WTC11 (cell line): ENCODE data around the gene HACD2. TPM values are rescaled to one million over a fixed set of nuclear protein-coding genes. Genes with fewer than 3 reads are reported as not detected.

Experiments used
- CBFB ChIP-seq: sonication (generic); formaldehyde crosslinking; IDR thresholded peaks from 2 replicates; pipeline ENCODE4 v1.8.1; 2022; ENCODE audit warnings: mild to moderate bottlenecking, low read depth, missing genetic modification reagents
- ESRRA ChIP-seq: sonication (generic); formaldehyde crosslinking; IDR thresholded peaks from 2 replicates; pipeline ENCODE4 v1.8.1; 2022; ENCODE audit warnings: mild to moderate bottlenecking, missing genetic modification reagents, borderline replicate concordance
- FOXP1 ChIP-seq: sonication (generic); formaldehyde crosslinking; IDR thresholded peaks from 2 replicates; pipeline ENCODE4 v1.8.0; 2022; ENCODE audit warnings: missing genetic modification reagents, mild to moderate bottlenecking, moderate library complexity, borderline replicate concordance
- GABPB1 ChIP-seq: sonication (generic); formaldehyde crosslinking; IDR thresholded peaks from 2 replicates; pipeline ENCODE4 v1.8.1; 2023; ENCODE audit warnings: mild to moderate bottlenecking, missing genetic modification reagents
- GTF2I ChIP-seq: fragments of 250-450 bp; sonication (Bioruptor Pico); conservative IDR thresholded peaks from 2 replicates; pipeline ENCODE4 v1.4.0; 2021; ENCODE audit warnings: mild to moderate bottlenecking
- MXD4 ChIP-seq: fragments of 250-450 bp; sonication (Bioruptor Pico); IDR thresholded peaks from 2 replicates; pipeline ENCODE4 v1.8.0; 2021; ENCODE audit warnings: mild to moderate bottlenecking, moderate library complexity, borderline replicate concordance
- NFE2L1 ChIP-seq: sonication (generic); formaldehyde crosslinking; IDR thresholded peaks from 2 replicates; pipeline ENCODE4 v1.8.1; 2023; ENCODE audit warnings: missing genetic modification reagents
- RORB ChIP-seq: fragments of 250-450 bp; sonication (Bioruptor Pico); IDR thresholded peaks from 2 replicates; pipeline ENCODE4 v1.9.0; 2021; ENCODE audit warnings: mild to moderate bottlenecking
- SMAD3 ChIP-seq: sonication (generic); formaldehyde crosslinking; IDR thresholded peaks from 2 replicates; pipeline ENCODE4 v1.8.0; 2022; ENCODE audit warnings: missing genetic modification reagents, mild to moderate bottlenecking, borderline replicate concordance
- ZBTB21 ChIP-seq: sonication (generic); formaldehyde crosslinking; IDR thresholded peaks from 2 replicates; pipeline ENCODE4 v1.8.1; 2023; ENCODE audit warnings: mild to moderate bottlenecking, missing genetic modification reagents, borderline replicate concordance
- ZNF219 ChIP-seq: sonication (generic); formaldehyde crosslinking; IDR thresholded peaks from 2 replicates; pipeline ENCODE4 v1.8.0; 2023; ENCODE audit warnings: missing genetic modification reagents, mild to moderate bottlenecking, borderline replicate concordance
- ZNF317 ChIP-seq: sonication (generic); formaldehyde crosslinking; IDR thresholded peaks from 2 replicates; pipeline ENCODE4 v1.8.1; 2023; ENCODE audit warnings: low read depth, mild to moderate bottlenecking, moderate library complexity, missing genetic modification reagents, borderline replicate concordance
- total RNA-seq: library from RNA; stranded (reverse); gene quantifications from 3 replicates; pipeline ENCODE4 v1.2.3, GENCODE V29; 2021
- TF ChIP-seq, protein P1 (sequence below): sonication (generic); formaldehyde crosslinking; IDR thresholded peaks from 2 replicates; pipeline ENCODE4 v1.8.1; 2023; ENCODE audit warnings: mild to moderate bottlenecking, missing genetic modification reagents, moderate library complexity
- TF ChIP-seq, protein P2 (sequence below): fragments of 200-600 bp; IDR thresholded peaks from 2 replicates; pipeline ENCODE4 v1.8.0; 2022; ENCODE audit warnings: antibody characterized with exemption
- TF ChIP-seq, protein P3 (sequence below): sonication (generic); formaldehyde crosslinking; IDR thresholded peaks from 2 replicates; pipeline ENCODE4 v1.8.0; 2023; ENCODE audit warnings: mild to moderate bottlenecking, missing genetic modification reagents
- TF ChIP-seq, protein P4 (sequence below): fragments of 250-450 bp; sonication (Bioruptor Pico); IDR thresholded peaks from 2 replicates; pipeline ENCODE4 v1.9.0; 2021; ENCODE audit warnings: mild to moderate bottlenecking
- TF ChIP-seq, protein P5 (sequence below): fragments of 250-450 bp; sonication (Bioruptor Pico); conservative IDR thresholded peaks from 2 replicates; pipeline ENCODE4 v1.9.0; 2021; ENCODE audit warnings: mild to moderate bottlenecking
- TF ChIP-seq, protein P6 (sequence below): sonication (generic); formaldehyde crosslinking; IDR thresholded peaks from 2 replicates; pipeline ENCODE4 v1.8.0; 2022; ENCODE audit warnings: mild to moderate bottlenecking, missing genetic modification reagents
- TF ChIP-seq, protein P7 (sequence below): sonication (generic); formaldehyde crosslinking; IDR thresholded peaks from 2 replicates; pipeline ENCODE4 v1.8.0; 2022; ENCODE audit warnings: mild to moderate bottlenecking, missing genetic modification reagents
- TF ChIP-seq, protein P8 (sequence below): sonication (generic); formaldehyde crosslinking; IDR thresholded peaks from 2 replicates; pipeline ENCODE4 v1.8.1; 2022; ENCODE audit warnings: low read depth, missing genetic modification reagents, borderline replicate concordance

The HACD2 gene
- total RNA-seq, 1 experiment from 2014 or later = 26.1 TPM

DNA sequence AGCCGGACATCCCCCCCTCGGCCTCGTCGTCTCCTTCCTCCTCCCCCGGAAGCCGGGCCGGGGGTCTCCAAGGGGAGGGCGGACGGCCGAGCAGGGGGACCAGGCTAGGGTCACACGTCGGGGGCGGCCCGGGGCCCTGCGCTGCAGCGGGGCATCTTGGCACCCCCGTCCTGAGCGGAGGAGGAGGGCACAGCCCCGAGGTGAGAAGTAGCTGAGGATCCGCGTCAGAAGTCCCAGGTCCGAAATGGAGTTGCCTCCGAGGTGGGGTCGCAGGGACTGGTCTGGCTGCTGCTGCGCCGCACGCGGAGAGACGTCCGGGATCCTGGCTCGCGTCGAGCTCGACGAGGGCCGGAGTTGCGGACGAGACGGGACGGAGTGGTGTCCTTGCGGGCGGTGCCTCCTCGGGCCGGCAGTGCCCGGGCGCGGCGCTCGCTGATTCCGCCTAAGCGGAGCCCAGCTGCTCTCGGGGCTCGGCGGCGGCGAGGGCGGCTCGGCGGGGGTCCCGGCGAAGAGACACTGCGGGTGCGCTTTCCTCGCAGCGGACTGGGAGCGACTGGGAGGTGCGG lies 136.2 kb downstream of the HACD2 start, which contains the start of gene ADCY5 (continued):
- TF ChIP-seq, protein P1, sequence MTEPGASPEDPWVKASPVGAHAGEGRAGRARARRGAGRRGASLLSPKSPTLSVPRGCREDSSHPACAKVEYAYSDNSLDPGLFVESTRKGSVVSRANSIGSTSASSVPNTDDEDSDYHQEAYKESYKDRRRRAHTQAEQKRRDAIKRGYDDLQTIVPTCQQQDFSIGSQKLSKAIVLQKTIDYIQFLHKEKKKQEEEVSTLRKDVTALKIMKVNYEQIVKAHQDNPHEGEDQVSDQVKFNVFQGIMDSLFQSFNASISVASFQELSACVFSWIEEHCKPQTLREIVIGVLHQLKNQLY (CRISPR knock-in tag) = no peak
- TF ChIP-seq, protein P2, sequence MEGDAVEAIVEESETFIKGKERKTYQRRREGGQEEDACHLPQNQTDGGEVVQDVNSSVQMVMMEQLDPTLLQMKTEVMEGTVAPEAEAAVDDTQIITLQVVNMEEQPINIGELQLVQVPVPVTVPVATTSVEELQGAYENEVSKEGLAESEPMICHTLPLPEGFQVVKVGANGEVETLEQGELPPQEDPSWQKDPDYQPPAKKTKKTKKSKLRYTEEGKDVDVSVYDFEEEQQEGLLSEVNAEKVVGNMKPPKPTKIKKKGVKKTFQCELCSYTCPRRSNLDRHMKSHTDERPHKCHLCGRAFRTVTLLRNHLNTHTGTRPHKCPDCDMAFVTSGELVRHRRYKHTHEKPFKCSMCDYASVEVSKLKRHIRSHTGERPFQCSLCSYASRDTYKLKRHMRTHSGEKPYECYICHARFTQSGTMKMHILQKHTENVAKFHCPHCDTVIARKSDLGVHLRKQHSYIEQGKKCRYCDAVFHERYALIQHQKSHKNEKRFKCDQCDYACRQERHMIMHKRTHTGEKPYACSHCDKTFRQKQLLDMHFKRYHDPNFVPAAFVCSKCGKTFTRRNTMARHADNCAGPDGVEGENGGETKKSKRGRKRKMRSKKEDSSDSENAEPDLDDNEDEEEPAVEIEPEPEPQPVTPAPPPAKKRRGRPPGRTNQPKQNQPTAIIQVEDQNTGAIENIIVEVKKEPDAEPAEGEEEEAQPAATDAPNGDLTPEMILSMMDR = no peak
- TF ChIP-seq NFE2L1 (CRISPR knock-in tag) (peak; percentile 60; the same call in 1 of the 2 replicates), GTF2I (CRISPR knock-in tag) (no peak), MXD4 (CRISPR knock-in tag) (no peak), ZBTB21 (no peak), CBFB (CRISPR knock-in tag) (no peak), ZNF219 (CRISPR knock-in tag) (no peak), FOXP1 (CRISPR knock-in tag) (no peak), ZNF317 (CRISPR knock-in tag) (0 out of 2 replicates have a peak, but pooled peaks have one; percentile 19), GABPB1 (CRISPR knock-in tag) (no peak), RORB (no peak), SMAD3 (CRISPR knock-in tag) (peak; percentile 88), ESRRA (CRISPR knock-in tag) (peak; percentile 63; the same call in 1 of the 2 replicates)
- TF ChIP-seq, protein P3, sequence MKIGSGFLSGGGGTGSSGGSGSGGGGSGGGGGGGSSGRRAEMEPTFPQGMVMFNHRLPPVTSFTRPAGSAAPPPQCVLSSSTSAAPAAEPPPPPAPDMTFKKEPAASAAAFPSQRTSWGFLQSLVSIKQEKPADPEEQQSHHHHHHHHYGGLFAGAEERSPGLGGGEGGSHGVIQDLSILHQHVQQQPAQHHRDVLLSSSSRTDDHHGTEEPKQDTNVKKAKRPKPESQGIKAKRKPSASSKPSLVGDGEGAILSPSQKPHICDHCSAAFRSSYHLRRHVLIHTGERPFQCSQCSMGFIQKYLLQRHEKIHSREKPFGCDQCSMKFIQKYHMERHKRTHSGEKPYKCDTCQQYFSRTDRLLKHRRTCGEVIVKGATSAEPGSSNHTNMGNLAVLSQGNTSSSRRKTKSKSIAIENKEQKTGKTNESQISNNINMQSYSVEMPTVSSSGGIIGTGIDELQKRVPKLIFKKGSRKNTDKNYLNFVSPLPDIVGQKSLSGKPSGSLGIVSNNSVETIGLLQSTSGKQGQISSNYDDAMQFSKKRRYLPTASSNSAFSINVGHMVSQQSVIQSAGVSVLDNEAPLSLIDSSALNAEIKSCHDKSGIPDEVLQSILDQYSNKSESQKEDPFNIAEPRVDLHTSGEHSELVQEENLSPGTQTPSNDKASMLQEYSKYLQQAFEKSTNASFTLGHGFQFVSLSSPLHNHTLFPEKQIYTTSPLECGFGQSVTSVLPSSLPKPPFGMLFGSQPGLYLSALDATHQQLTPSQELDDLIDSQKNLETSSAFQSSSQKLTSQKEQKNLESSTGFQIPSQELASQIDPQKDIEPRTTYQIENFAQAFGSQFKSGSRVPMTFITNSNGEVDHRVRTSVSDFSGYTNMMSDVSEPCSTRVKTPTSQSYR (CRISPR knock-in tag) = 0 out of 2 replicates have a peak, but pooled peaks have one; percentile 45
- TF ChIP-seq, protein P4, sequence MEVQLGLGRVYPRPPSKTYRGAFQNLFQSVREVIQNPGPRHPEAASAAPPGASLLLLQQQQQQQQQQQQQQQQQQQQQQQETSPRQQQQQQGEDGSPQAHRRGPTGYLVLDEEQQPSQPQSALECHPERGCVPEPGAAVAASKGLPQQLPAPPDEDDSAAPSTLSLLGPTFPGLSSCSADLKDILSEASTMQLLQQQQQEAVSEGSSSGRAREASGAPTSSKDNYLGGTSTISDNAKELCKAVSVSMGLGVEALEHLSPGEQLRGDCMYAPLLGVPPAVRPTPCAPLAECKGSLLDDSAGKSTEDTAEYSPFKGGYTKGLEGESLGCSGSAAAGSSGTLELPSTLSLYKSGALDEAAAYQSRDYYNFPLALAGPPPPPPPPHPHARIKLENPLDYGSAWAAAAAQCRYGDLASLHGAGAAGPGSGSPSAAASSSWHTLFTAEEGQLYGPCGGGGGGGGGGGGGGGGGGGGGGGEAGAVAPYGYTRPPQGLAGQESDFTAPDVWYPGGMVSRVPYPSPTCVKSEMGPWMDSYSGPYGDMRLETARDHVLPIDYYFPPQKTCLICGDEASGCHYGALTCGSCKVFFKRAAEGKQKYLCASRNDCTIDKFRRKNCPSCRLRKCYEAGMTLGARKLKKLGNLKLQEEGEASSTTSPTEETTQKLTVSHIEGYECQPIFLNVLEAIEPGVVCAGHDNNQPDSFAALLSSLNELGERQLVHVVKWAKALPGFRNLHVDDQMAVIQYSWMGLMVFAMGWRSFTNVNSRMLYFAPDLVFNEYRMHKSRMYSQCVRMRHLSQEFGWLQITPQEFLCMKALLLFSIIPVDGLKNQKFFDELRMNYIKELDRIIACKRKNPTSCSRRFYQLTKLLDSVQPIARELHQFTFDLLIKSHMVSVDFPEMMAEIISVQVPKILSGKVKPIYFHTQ (CRISPR knock-in tag) = no peak
- TF ChIP-seq, protein P5, sequence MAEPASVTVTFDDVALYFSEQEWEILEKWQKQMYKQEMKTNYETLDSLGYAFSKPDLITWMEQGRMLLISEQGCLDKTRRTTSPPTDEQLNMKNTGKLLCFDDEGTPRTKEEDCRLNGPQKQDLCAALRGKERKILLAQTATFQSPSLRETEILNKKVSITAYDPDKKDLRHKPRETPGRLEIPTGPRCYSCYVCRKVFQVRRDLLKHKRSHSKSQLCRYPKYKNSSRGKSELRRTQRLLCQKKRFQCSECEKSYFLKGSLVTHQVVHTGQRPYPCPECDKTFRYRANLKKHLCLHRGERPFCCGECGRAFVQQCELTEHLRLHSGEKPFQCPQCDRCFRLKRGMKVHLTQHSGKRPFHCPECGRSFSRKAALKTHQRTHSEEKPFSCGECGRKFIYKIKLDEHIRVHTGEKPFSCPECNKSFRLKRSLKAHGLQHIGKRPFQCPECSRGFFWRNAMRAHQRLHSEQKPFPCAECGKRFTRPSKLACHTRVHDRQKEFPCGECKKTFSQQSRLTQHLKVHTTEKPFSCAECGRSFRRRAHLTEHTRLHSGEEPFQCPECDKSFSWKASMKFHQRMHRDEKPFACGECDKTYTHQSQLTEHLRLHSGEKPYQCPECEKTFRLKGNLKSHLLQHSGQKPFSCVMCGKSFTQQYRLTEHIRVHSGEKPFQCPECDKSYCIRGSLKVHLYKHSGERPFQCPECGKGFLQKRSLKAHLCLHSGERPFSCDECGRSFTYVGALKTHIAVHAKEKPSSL (CRISPR knock-in tag) = no peak
- TF ChIP-seq, protein P6, sequence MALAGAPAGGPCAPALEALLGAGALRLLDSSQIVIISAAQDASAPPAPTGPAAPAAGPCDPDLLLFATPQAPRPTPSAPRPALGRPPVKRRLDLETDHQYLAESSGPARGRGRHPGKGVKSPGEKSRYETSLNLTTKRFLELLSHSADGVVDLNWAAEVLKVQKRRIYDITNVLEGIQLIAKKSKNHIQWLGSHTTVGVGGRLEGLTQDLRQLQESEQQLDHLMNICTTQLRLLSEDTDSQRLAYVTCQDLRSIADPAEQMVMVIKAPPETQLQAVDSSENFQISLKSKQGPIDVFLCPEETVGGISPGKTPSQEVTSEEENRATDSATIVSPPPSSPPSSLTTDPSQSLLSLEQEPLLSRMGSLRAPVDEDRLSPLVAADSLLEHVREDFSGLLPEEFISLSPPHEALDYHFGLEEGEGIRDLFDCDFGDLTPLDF (CRISPR knock-in tag) = peak; percentile 39; the same call in 1 of the 2 replicates
- TF ChIP-seq, protein P7, sequence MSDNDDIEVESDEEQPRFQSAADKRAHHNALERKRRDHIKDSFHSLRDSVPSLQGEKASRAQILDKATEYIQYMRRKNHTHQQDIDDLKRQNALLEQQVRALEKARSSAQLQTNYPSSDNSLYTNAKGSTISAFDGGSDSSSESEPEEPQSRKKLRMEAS = peak; percentile 80
- TF ChIP-seq, protein P8, sequence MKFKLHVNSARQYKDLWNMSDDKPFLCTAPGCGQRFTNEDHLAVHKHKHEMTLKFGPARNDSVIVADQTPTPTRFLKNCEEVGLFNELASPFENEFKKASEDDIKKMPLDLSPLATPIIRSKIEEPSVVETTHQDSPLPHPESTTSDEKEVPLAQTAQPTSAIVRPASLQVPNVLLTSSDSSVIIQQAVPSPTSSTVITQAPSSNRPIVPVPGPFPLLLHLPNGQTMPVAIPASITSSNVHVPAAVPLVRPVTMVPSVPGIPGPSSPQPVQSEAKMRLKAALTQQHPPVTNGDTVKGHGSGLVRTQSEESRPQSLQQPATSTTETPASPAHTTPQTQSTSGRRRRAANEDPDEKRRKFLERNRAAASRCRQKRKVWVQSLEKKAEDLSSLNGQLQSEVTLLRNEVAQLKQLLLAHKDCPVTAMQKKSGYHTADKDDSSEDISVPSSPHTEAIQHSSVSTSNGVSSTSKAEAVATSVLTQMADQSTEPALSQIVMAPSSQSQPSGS = no peak
